ENCODE results near the gene C1orf216. TPM values are rescaled to one million over a fixed set of nuclear protein-coding genes. Genes with fewer than 3 reads are reported as not detected.

C1orf216 gene
- total and polyA plus RNA-seq, 8 donors, result 11.1 to 16.1 (median 13.9) TPM

GRCh38 chr1:35756064-35756463 lies 37.4 kb upstream of the C1orf216 start:
- Histone ChIP-seq H3K4me1 (no peaks in the 10 kb centered on the region), H3K9me3 (no peaks in the 10 kb centered on the region), H3K4me3 (no peak overlapping the region), H3K27ac (no peak overlapping the region), H3K36me3 (peaks cover 0 to 9% of the 10 kb centered on the region in 2 donors), H3K27me3 (no peaks in the 10 kb centered on the region)
- intact Hi-C loops (cut with DNase I), result no loop called here
- ATAC-seq, result no peak
- no peak for TF ChIP-seq CTCF (IDR thresholded peaks at IDR 0.05)
- no peak for DNase-seq

GRCh38 chr1:35753626-35754260 lies 35.1 kb upstream of the C1orf216 start:
- DNase-seq (no peak), ATAC-seq (no peak)
- intact Hi-C loops (cut with DNase I), result no loop called here
- Histone ChIP-seq H3K27me3 (no peaks in the 10 kb centered on the region), H3K4me1 (no peaks in the 10 kb centered on the region), H3K27ac (no peak overlapping the region), H3K4me3 (no peak overlapping the region), H3K9me3 (no peaks in the 10 kb centered on the region), H3K36me3 (peaks cover 0 to 1% of the 10 kb centered on the region in 2 donors)
- no peak for TF ChIP-seq CTCF (IDR thresholded peaks at IDR 0.05)

- intact Hi-C loops (cut with DNase I), result no loop called here
Measured at GRCh38 chr1:35748326-35748725, 29.6 kb upstream of the C1orf216 start.

GRCh38 chr1:35745124-35745730 lies 26.5 kb upstream of the C1orf216 start:
- TF ChIP-seq CTCF (IDR thresholded peaks at IDR 0.05), result no peak
- Histone ChIP-seq H3K4me1 (no peaks in the 10 kb centered on the region), H3K27me3 (no peaks in the 10 kb centered on the region), H3K9me3 (no peaks in the 10 kb centered on the region), H3K27ac (no peak overlapping the region), H3K36me3 (peaks cover 0 to 15% of the 10 kb centered on the region in 2 donors), H3K4me3 (no peak overlapping the region)
- no peak for DNase-seq
- ATAC-seq, result no peak
- intact Hi-C loops (cut with DNase I), result no loop called here

More at GRCh38 chr1:35748326-35748725, 29.6 kb upstream of the C1orf216 start:
- Histone ChIP-seq H3K36me3 (peaks cover 0 to 8% of the 10 kb centered on the region in 2 donors), H3K4me1 (no peaks in the 10 kb centered on the region), H3K27ac (no peak overlapping the region), H3K27me3 (no peaks in the 10 kb centered on the region), H3K9me3 (no peaks in the 10 kb centered on the region), H3K4me3 (no peak overlapping the region)
- ATAC-seq, result no peak
- no peak for DNase-seq
- TF ChIP-seq CTCF (IDR thresholded peaks at IDR 0.05), result no peak

GRCh38 chr1:35737120-35737519 lies 18.4 kb upstream of the C1orf216 start:
- H3K4me1 ChIP-seq, result no peaks in the 10 kb centered on the region
- no peak for TF ChIP-seq CTCF (IDR thresholded peaks at IDR 0.05)
- no peaks in the 10 kb centered on the region for H3K27me3 ChIP-seq
- H3K9me3 ChIP-seq, result no peaks in the 10 kb centered on the region
- peaks cover 0 to 5% of the 10 kb centered on the region in 2 donors for H3K36me3 ChIP-seq
- DNase-seq (no peak), ATAC-seq (no peak)
- H3K4me3 ChIP-seq, result no peak overlapping the region
- no peak overlapping the region for H3K27ac ChIP-seq
- intact Hi-C loops (cut with DNase I), result no loop called here
